Motor neuron (in vitro differentiated cells): ENCODE measurements around the gene TAF1B. TPM values are rescaled to one million over a fixed set of nuclear protein-coding genes. Genes with fewer than 3 reads are reported as not detected.
"Not testable (repeated sequence)": the region's sequence is repeated elsewhere in the genome, so short reads cannot be mapped to it uniquely, and the experiment has no call there.

Source experiments
- ATAC-seq, 8 experiments: fragments of 200-7000 bp; cut with Tn5 transposase; replicated peaks in 6 of 8; 2 replicates each; pipeline ENCODE4 v1.8.0; 2021; ENCODE audit warnings: mild to moderate bottlenecking in 8 of 8, moderate library complexity in 8 of 8
- H3K27ac ChIP-seq, 2 donors: fragments of 250-450 bp; sonication (Bioruptor Pico); 2 replicates each; pipeline ENCODE4 v1.9.0; 2021; ENCODE audit warnings: antibody characterized with exemption in 2 of 2, mild to moderate bottlenecking in 2 of 2, moderate library complexity in 1 of 2
- H3K4me1 ChIP-seq, 2 donors: fragments of 250-450 bp; sonication (Bioruptor Pico); replicated peaks in 1 of 2; 2 replicates each; pipeline ENCODE4 v1.6.1; 2021; ENCODE audit warnings: antibody characterized with exemption in 2 of 2, mild to moderate bottlenecking in 2 of 2, moderate library complexity in 1 of 2
- H3K4me3 ChIP-seq, 5 donors: fragments of 250-450 bp; sonication (Bioruptor Pico); 2 replicates each; pipeline ENCODE4 v1.9.0; 2021; ENCODE audit warnings: antibody characterized with exemption in 5 of 5, mild to moderate bottlenecking in 5 of 5, moderate library complexity in 4 of 5
- WGBS, 10 experiments: fragments of 450-650 bp; shearing (Covaris generic); methylation state at CpG; one replicate each; pipeline ENCODE4 v1.0.0; 2022; 5-methylcytosine and 5-hydroxymethylcytosine counted together
- in situ Hi-C, 9 experiments: fragments of 400-800 bp; cut with MboI; loops; one replicate each; pipeline ENCODE4 v1.15.0; 2021; ENCODE audit warnings: low sequenced_read_pairs in 9 of 9, low pct_unique_long_range_greater_than_20kb in 2 of 9; ENCODE audit not compliant: unreplicated experiment in 9 of 9
- total RNA-seq, 8 experiments: library from RNA; unstranded; fragments of 300-600 nt; gene quantifications; 2 replicates each; pipeline versions ENCODE4 v1.2.3 to v1.2.4, GENCODE V29; 2022

Gene TAF1B
- total RNA-seq, 8 experiments from 2014 or later = 11.8 to 33.1 (median 16.8) TPM

- in situ Hi-C loops = no loop called here
- H3K4me3 ChIP-seq = peak overlapping the region; percentile 60 to 96 (median 90)
- no peak for ATAC-seq
- H3K4me1 ChIP-seq = peaks cover 9% of the 10 kb centered on the region in 2 donors
- 0 to 77% (median 68%) methylated on average over 2 to 5 of the region's 5 CpGs for WGBS, 10 experiments
- no peak overlapping the region for H3K27ac ChIP-seq
These were observed 1.3 kb downstream of the TAF1B start for GRCh38 chr2:9844576-9844975.

DNA sequence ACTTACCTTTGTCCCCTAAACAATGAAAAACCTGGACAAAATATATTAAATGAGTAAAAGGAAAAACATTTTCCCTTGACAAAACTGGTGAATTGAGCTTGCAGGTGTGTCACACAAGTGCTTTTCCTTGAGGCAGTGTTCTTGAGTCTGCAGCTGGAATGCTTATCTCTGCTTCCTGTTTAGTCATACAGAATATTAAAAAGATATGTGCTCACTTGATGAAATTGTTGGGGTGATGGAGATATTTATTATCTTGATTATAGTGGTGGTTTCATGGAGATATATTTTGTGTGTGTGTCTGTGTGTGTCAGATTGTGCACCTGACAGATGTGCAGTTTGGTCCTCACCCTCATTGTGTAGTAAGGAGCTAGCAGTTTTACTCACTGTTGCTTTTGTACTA, 3.3 kb downstream of the TAF1B start:
- Histone ChIP-seq H3K4me3 (no peak overlapping the region), H3K27ac (no peak overlapping the region), H3K4me1 (peaks cover 9% of the 10 kb centered on the region in 2 donors)
- in situ Hi-C loops = no loop called here
- ATAC-seq = no peak

DNA sequence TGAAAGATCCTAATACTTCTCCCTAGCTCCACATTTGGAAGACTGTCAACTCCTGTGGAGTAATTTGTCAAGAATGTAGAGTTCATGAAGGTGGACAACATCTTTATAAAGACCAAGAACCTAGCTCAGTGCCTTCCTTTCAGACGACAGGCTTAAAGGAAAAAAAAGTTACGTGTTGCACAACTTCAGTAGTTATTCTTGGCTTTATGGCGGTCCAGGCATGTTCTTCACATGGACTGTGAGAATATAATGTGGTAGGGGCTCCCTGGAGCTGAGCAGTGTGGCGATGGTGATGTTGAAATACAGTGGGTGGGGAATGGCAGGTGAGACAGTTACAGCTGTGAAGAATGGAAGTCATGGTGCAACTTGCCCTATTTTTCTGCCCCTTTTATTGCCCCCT, 3.9 kb downstream of the TAF1B start:
- Histone ChIP-seq H3K4me3 (no peak overlapping the region), H3K27ac (no peak overlapping the region), H3K4me1 (peaks cover 9% of the 10 kb centered on the region in 2 donors)
- 33 to 100% (median 86%) methylated on average over 1 to 3 of the region's 4 CpGs; no CpG with 5 or more reads in 3 of the 10 experiments for WGBS, 10 experiments
- ATAC-seq = no peak
- in situ Hi-C loops = no loop called here

DNA sequence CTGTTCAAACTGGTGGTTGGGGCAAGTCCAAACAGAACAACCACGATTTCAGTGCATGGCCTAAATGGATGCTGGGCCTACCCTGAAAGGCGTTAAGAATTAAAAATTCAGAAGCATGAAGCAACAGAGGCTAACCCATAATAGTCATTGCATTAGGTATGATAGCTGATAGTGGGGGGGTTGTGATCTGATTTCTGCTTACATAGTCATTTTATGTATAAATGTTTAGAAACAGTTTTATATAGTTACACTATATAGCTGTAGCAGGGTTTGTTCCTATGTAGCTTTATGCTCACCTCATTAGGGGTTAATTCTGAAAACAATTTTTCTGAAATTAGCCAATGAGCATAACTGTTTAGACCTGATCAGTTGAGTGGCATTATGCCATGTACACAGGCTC, 9.6 kb downstream of the TAF1B start:
- no peak for ATAC-seq
- in situ Hi-C loops = no loop called here
- Histone ChIP-seq H3K4me3 (no peak overlapping the region), H3K27ac (no peak overlapping the region), H3K4me1 (no peaks in the 10 kb centered on the region)
- WGBS, 10 experiments = 80 to 100% (median 90%) methylated on average over 1 to 2 of the region's 2 CpGs; no CpG with 5 or more reads in 7 of the 10 experiments

GRCh38 chr2:9857814-9858729, 14.8 kb downstream of the TAF1B start:
- no peak for ATAC-seq
- in situ Hi-C loops = no loop called here
- Histone ChIP-seq H3K4me3 (no peak overlapping the region), H3K4me1 (no peaks in the 10 kb centered on the region), H3K27ac (no peak overlapping the region)
- WGBS, 10 experiments = 80 to 100% (median 97%) methylated on average over 1 to 6 of the region's 7 CpGs; no CpG with 5 or more reads in 1 of the 10 experiments

GRCh38 chr2:9858730-9859068, 15.4 kb downstream of the TAF1B start:
- WGBS, 10 experiments = 78 to 100% (median 97%) methylated on average over 1 to 5 of the region's 5 CpGs; no CpG with 5 or more reads in 2 of the 10 experiments
- Histone ChIP-seq H3K4me1 (no peaks in the 10 kb centered on the region), H3K27ac (no peak overlapping the region), H3K4me3 (no peak overlapping the region)
- in situ Hi-C loops = no loop called here
- ATAC-seq = no peak

- 92 to 96% methylated on average over 5 to 11 of the region's 21 CpGs; no CpG with 5 or more reads in 8 of the 10 experiments for WGBS, 10 experiments
- in situ Hi-C loops, H3K27ac ChIP-seq, H3K4me1 ChIP-seq, ATAC-seq, H3K4me3 ChIP-seq: not testable (repeated sequence)
These were observed 17.8 kb downstream of the TAF1B start for GRCh38 chr2:9860922-9861580.

DNA sequence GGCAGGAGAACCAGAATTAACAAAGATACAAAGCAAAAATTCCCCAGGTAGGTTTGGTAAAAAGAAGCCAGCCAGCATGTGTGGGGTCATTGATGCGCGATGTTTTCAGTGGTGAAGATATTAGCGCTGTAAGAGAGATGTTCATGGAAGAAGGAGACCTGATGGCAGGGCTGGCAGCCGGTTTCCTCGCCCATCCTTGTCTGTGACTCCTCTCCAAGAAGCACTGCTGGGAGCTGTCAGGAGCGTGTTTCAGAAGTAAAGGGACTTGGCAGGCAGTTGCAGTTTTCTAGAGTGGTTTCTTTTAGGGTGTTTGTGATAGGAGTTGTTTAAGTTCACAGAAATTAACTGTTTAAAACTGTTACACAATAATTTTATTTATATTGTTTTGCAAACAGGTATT, 24.6 kb downstream of the TAF1B start:
- 88 to 100% (median 97%) methylated on average over 1 to 6 of the region's 6 CpGs for WGBS, 10 experiments
- H3K27ac ChIP-seq = no peak overlapping the region
- no peak for ATAC-seq
- no peaks in the 10 kb centered on the region for H3K4me1 ChIP-seq
- H3K4me3 ChIP-seq = no peak overlapping the region
- in situ Hi-C loops = no loop called here

DNA sequence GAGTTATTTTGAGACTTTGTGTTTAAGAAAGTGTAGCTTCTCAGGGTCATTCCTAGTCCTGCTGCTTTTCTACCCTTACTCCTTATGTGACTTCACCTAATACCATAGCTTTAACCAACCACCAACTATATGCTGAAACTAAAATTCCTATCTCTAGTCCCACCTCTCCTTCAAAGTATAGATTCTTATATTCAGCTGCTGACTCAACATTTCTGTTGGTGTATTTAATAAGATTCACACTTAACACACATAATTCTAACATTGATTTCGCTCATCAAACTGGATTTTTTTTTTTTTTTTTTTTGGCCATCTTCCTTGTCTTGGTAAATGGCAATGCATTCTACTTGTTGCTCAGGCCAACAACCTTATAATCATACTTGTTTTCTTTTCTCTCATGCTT, 30.1 kb downstream of the TAF1B start:
- Histone ChIP-seq H3K27ac (no peak overlapping the region), H3K4me3 (no peak overlapping the region), H3K4me1 (no peaks in the 10 kb centered on the region)
- 75 to 100% (median 100%) methylated on average over 1 of the region's 1 CpG; no CpG with 5 or more reads in 1 of the 10 experiments for WGBS, 10 experiments
- no peak for ATAC-seq
- in situ Hi-C loops = no loop called here

GRCh38 chr2:9877026-9877425, 33.8 kb downstream of the TAF1B start:
- Histone ChIP-seq H3K4me1 (no peaks in the 10 kb centered on the region), H3K4me3 (no peak overlapping the region), H3K27ac (no peak overlapping the region)
- no peak for ATAC-seq
- 0 to 100% (median 78%) methylated on average over 1 to 2 of the region's 2 CpGs for WGBS, 10 experiments
- in situ Hi-C loops = no loop called here

GRCh38 chr2:9877726-9878125, 34.5 kb downstream of the TAF1B start:
- 83 to 100% (median 100%) methylated on average over 1 to 2 of the region's 2 CpGs; no CpG with 5 or more reads in 1 of the 10 experiments for WGBS, 10 experiments
- Histone ChIP-seq H3K27ac (no peak overlapping the region), H3K4me1 (no peaks in the 10 kb centered on the region), H3K4me3 (no peak overlapping the region)
- in situ Hi-C loops = no loop called here
- ATAC-seq = no peak

- in situ Hi-C loops = no loop called here
- ATAC-seq = no peak
- H3K4me1 ChIP-seq = no peaks in the 10 kb centered on the region
- 80 to 97% (median 91%) methylated on average over 1 to 7 of the region's 7 CpGs; no CpG with 5 or more reads in 1 of the 10 experiments for WGBS, 10 experiments
- no peak overlapping the region for H3K27ac ChIP-seq
- no peak overlapping the region for H3K4me3 ChIP-seq
These were observed 36.4 kb downstream of the TAF1B start for GRCh38 chr2:9879455-9880194.

GRCh38 chr2:9883897-9884296, 40.6 kb downstream of the TAF1B start:
- no peaks in the 10 kb centered on the region for H3K4me1 ChIP-seq
- no peak overlapping the region for H3K27ac ChIP-seq
- H3K4me3 ChIP-seq = no peak overlapping the region
- no peak for ATAC-seq
- in situ Hi-C loops = no loop called here
- 80 to 100% (median 96%) methylated on average over 1 to 14 of the region's 17 CpGs; no CpG with 5 or more reads in 3 of the 10 experiments for WGBS, 10 experiments
